Tibial nerve (tissue), 3 donors: Measurements from ENCODE around the gene B4GALT3.

Source experiments
- POLR2A ChIP-seq, 2 donors: fragments of 450-650 bp; IDR thresholded peaks; one replicate each; pipeline ENCODE4 v1.6.1; 2017; ENCODE audit warnings: antibody characterized with exemption in 2 of 2, mild to moderate bottlenecking in 2 of 2, moderate library complexity in 2 of 2
- TF ChIP-seq, protein P1 (sequence below), 5 experiments: fragments of 200-600 bp in 3 of 5; fragments of 450-650 bp in 2 of 5; sonication (generic) in 3 of 5; IDR thresholded peaks; one replicate each; pipeline ENCODE4 v1.5.1; 2016 to 2019; ENCODE audit warnings: antibody characterized with exemption in 5 of 5, mild to moderate bottlenecking in 3 of 5, moderate library complexity in 2 of 5

DNA sequence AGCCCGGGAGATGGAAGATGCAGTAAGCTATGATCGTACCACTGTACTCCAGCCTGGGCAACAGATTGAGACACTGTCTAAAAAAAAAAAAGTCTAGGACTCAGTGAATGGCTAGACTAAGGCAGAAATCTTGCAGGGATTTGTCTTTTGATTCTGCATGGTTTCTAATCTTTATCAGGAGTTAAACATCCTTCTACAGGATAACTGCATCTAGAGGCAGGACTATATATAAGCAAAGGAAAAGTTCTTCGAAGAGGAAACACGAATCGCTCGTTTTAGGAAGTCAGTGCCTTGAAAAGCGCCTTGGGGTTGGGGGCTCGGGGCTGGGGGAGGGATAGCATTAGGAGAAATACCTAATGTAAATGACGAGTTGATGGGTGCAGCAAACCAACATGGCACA is 24.1 kb downstream of the B4GALT3 start:
- TF ChIP-seq, protein P1, sequence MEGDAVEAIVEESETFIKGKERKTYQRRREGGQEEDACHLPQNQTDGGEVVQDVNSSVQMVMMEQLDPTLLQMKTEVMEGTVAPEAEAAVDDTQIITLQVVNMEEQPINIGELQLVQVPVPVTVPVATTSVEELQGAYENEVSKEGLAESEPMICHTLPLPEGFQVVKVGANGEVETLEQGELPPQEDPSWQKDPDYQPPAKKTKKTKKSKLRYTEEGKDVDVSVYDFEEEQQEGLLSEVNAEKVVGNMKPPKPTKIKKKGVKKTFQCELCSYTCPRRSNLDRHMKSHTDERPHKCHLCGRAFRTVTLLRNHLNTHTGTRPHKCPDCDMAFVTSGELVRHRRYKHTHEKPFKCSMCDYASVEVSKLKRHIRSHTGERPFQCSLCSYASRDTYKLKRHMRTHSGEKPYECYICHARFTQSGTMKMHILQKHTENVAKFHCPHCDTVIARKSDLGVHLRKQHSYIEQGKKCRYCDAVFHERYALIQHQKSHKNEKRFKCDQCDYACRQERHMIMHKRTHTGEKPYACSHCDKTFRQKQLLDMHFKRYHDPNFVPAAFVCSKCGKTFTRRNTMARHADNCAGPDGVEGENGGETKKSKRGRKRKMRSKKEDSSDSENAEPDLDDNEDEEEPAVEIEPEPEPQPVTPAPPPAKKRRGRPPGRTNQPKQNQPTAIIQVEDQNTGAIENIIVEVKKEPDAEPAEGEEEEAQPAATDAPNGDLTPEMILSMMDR (IDR thresholded peaks at IDR 0.05): no peak
- TF ChIP-seq POLR2A (IDR thresholded peaks at IDR 0.05): no peak
